Measurements from ENCODE around the gene AXIN1.
A peak's percentile ranks its signal among the peaks of the same experiment; 100 is the strongest.
"Not testable (repeated sequence)": the region's sequence is repeated elsewhere in the genome, so short reads cannot be mapped to it uniquely, and the experiment has no call there.

The AXIN1 gene

GRCh38 chr16:370443-370842, 17.9 kb upstream of the AXIN1 start, which contains the start of gene MRPL28:
Gene MRPL28, minus strand, starts transcription at chr16:370538. Its CDS starts 320 bp downstream, at chr16:370218.
- DNase-seq = peak; percentile 65

DNA sequence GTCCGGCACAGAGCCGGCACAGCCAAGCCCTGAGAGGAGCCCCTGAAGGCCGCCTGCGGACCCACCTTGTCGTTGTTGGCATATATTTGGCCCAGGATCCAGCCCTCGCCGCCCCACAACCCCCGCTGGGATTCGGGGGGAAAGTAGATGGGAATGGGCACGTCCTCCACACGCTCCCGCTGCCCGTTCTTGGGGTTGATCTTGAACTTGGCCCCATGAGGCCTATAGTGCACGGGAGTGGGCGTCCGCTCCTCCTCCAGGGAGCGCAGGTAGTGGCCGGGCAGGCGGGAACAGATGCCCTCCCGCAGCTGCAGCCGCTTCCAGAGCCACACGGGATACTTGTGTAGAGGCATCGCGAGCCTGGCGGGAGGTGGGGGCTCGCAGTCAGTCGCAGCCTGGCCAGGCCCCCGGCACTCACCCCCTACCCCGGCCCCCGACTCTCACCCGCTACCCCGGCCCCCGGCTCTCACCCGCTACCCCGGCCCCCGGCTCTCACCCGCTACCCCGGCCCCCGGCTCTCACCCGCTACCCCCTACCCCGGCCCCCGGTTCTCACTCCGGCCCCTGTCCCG, 17.4 kb upstream of the AXIN1 start:
- DNase-seq = no peak

DNA sequence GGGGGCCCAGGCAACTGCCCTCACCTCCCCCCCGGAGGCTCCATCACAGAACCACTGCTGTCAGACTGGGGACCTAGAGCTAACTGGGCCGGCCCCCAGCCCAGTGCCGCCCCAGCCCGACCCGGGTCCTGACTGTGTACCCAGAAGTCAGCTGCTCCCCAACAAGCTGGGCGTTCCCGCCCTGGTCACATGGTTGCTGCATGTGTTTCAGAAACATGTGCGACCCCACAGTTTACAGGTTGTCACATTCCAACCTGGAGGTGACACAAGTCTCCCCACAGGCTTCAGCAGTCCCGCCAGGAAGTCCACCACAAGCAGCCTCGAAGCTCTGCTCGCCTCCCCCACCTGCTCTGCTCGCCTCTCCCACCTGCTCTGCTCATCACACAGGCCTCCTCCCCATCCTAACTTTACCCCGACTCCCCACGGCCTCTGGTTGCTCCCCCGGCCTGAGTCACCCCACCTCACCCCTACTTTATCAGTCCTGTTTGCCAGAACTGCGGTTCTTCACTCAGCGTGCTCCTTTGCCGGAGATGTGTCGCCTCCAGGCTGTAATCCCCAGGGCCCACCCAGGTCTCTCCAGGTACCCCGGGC, 16.8 kb upstream of the AXIN1 start:
- no peak for DNase-seq

GRCh38 chr16:368388-369158, 16.1 kb upstream of the AXIN1 start:
- no peak for DNase-seq

DNA sequence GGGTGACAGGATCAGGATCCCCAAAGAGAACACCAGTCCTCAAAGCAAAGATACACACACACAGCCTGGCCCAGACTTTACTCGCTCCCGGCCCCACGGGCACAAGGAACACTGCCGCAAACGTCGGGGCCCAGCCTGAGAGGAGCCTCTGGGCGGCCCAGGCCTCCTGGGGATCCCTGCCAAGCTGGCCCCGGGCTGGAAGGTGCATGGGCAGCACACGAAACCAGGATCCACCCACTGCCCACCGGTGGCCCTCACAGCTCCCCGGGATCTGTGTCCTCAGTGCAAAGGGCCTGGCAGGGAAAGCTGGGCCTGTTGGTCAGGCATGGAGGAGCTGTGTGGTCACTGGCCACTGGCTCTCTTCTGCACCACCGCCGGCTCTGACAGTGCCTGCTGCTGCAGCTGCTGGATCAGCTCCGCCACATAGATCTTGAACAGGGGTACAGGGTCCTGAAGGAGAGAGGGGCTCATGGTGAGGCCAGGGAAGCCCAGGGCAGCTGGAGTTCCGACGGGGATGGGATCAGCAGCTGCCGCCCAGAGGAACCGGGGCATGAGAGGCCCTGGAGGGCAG, 14.9 kb upstream of the AXIN1 start:
- DNase-seq = no peak

- no peak for DNase-seq
Observed at GRCh38 chr16:366476-366875, 14.0 kb upstream of the AXIN1 start.

DNA sequence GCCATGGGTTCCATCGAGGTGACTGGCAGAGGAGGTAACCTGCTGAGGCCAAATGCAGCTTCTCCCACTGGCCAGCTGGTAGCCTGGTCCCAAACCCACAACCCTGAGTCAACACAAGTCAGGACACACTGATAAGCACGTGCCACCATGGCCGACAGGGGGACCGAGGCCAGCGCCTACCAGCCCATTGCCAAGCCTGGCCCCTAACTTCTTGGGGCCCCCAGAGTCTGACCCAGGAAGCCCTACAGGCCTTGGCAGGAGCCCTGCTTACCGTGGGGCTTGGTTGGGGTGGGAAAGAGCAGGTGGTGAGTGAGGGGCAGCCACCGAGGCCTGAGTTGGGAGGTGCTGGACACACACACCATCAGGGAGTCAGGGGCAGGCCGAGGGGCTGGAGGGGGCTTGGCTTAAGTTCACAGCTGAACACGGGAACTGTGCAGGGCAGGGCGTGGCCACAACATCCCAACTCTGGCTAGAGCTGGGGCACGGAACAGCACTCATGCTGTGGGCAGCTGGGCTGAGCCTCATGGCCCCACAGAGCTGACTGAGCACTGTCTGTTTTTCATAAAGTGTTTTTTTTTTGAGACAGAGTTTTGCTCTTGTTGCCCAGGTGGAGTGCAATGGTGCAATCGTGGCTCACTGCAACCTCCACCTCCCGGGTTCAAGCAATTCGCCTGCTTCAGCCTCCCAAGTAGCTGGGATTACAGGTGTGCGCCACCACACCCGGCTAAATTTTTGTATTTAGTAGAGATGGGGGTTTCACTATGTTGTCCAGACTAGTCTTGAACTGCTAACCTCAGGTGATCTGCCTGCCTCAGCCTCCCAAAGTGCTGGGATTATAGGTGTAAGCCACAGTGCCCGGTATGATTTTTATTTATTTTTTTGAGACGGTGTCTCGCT, 12.3 kb upstream of the AXIN1 start:
- no peak for DNase-seq

GRCh38 chr16:363766-364490, 11.4 kb upstream of the AXIN1 start:
- DNase-seq = no peak

DNA sequence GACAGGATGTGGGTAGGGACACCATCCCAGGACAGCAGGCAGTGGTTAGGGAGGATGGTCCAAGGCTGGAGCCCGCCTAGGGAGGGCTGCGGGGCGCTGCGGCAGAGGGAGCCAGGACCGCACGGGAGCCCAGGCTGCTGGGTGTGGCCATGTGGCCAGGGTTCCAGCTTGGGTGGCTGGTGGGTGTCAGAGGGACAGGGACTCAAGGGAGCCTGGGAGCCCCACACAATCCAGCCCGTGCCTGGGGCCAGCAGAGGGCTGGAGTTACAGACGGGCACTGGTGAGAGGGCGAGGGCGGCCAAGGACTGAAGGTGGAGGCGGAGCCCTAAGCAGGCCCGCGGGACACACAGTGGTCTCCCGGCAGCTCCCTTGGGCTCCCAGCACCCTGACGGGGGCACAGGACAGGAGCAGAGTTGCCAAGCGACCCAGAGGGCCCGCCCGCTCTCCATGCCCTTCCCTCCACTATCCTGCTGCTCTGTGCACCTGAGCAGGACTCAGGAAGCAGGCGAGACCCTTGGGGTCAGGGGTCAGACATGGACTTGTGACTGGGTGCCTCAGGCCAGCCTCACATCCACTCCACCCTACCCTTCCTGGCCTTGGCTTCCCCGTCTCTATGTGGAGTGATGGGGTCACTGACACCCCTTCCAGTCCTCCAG, 10.7 kb upstream of the AXIN1 start:
- DNase-seq = no peak

DNA sequence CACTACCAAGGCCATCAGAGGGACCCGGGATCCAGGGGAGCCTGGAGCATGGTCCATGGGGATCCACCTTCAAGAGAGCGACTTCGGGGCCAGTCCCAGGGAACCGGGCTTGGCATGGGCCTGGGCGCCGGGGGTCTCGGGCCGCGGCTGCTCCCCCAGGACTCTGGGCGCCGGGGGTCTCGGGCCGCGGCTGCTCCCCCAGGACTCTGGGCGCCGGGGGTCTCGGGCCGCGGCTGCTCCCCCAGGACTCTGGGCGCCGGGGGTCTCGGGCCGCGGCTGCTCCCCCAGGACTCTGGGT, 10.1 kb upstream of the AXIN1 start:
- not testable (repeated sequence) for DNase-seq

- no peak for DNase-seq
Observed at GRCh38 chr16:361872-362701, 9.6 kb upstream of the AXIN1 start.

DNA sequence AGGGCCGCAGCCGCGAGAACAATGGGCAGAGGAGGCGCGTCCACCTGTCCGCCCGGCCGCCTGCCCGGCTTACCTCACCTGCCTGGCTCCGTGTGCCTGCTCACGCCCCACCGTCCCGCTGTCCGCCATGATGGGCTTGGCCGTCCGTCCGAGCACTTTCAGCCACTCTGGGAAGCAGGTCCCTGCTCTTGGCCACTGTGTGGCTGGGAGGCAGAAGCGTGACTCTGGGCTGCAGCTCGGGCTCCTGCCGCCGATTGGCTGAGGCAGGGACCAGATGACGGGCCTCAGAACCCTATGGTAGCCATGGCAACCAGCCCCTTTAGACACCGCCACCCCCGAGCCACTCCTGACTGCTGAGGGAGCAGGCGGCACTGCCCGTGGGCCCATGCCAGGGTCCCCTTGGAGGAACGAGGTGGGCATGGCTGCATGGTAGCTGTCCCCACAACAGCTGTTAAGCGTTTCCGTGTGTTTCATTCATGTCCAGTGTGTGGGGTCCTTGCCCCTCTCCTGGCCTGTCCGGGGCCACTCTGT, 8.9 kb upstream of the AXIN1 start:
- no peak for DNase-seq

DNA sequence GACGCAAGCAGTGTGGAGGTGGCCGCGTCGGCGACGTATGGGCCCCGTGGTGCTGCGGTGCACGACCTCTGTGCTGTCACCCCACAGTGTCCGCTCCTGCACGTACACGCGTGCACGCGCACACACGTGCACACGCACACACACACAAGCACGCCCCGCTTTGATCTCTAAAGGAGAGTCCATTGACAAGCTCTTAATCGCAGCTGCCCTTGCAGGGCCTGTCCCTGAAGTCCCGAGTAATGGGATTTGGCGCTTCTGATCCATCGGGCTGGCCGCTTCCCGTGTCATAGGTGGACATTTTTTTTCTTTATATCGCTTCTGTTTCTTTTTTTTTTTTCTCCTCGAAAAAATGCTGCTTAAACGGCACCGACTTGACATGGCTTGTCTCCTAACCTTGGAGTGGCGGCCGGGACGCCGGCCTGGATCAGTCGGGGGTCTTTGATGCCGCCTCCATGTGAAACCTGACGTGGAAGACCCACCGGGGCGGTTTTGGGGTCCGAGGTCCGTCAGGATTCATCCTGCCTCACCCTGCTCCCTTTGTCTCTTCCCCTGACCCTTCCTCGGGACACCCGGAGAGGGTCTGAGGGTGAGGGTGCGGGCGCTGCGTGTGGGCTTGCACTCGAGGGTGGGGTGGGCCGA, 8.3 kb upstream of the AXIN1 start:
- no peak for DNase-seq

GRCh38 chr16:359871-360697, 7.6 kb upstream of the AXIN1 start:
- no peak for DNase-seq

DNA sequence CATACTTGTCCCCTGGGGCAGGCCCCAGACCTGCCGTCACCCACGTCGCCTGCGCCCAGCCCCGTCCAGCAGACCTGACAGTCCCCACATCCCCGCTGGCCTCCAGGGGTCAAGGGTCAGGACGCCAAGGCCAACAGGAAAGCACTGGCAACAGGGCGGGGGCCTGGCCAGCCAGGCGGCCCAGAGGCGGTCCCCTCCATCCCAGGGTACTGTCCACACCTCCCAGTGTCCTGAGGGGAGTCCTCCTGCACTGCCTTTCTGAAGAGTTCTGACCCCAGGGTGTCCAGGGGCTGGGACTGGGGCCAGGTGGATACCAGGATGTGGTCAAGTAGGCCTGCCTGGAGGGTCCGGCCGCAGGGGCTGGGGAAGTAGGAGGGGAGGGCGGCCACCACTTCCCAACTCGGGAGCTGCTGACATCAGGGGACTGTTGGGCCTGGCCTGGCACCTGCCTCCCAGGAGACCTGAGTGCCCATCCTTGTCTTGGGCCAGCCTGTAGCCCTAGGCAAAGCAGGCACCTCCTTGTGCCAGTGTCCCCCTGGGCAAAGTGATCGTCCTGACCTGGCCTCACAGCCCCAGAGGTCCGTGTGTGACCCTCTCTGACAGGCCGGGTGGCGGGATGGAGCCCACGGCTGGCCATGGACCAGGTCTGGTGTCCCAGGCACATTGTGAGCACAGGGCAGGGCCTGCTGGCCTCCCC, 6.7 kb upstream of the AXIN1 start:
- no peak for DNase-seq

DNA sequence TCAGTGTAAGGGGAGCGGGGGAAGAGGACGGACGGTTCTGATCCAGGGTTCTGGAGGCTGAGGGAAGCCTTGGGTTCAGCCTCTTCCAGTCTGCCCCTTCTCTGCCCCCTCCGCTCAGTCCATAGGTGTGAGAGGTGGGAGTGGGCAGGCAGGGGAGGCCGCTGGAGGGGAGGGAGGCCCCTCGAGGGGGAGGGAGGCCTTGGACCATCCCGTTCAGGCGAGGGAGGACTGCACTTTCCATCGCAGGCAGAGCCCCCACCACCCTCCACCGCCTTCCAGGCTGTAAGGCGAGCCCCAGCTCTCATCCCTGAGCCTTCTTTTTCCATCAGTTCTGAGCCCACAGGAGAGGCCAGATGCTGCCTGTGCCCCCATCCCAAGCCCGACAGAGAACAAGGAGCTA, 4.2 kb upstream of the AXIN1 start:
- DNase-seq = no peak

DNA sequence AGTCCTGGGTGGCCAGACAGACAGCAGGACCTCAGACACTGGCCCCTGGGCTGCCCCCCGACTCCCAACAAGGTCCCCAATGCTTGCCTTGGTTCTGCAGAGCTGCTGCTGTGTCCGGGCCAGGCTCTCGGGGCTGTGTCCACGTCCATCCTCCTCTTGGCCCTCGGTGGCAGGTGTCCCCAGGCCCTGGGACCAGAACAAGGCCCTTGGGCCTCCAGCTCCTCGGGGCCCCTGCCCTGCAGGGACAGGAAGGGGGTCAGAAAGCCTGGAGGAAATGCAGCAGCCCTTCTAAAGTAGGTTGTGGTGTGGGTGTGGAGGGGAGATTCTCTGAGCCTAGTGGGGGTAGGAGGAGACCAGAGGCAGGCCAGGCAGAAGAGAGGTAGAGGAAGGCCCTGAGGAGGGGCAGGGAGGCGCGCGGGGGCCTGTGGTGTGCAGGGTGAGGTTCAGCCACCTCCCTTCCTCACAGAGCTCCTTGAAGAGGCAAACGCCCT, 2.5 kb upstream of the AXIN1 start:
- DNase-seq = no peak

DNA sequence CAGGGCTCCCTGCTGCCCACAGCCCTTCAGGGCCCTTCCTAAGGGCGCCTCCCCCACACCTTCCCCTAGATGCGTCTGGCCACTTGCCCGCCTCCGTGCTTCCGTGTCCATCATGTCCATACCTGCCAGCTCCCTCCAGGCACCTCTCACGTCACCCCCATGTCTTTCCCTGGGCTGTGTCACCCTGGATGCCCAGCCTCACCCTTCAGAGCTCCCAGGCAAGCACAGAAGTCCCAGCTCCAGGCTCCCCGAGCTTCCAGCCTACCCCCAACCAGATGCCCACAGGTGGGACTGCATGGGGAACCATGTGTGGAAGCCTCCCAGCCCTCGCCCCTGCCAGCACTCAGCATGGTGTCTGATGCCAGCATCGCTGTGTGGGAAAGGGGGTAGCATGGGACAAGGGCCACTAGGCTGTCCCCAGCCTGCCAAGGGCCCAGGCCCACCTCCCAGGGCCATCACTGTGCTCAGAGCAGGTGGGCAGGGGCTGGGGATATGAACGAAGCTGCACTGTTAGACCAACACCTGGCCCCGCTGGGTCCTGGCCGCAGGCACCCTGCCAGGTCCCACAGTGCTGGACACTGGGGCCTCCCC, 1.9 kb upstream of the AXIN1 start:
- DNase-seq = no peak

Measured in activated gamma-delta T cell (primary cell).